Panc1 (cell line): ENCODE data around the gene FABP7. TPM values are rescaled to one million over a fixed set of nuclear protein-coding genes. Genes with fewer than 3 reads are reported as not detected.

Source experiments
- ATAC-seq: fragments of 200-7000 bp; cut with Tn5 transposase; 2 replicates; pipeline ENCODE4 v1.9.1; 2020; ENCODE audit warnings: mild to moderate bottlenecking, moderate library complexity
- BruUV-seq: library from RNA; stranded (reverse); fragments of 400-500 nt; replicated peaks from 2 replicates; lab custom pipeline; 2021; lab: Mats Ljungman, UMichigan
- CTCF ChIA-PET: fragments of 300-600 bp; sonication (Branson Sonifier 250); formaldehyde crosslinking; loops from one replicate; lab custom pipeline; 2022; ENCODE audit warnings: antibody characterized with exemption; lab: Charles Lee
- POLR2A ChIA-PET: fragments of 300-600 bp; sonication (Branson Sonifier 250); formaldehyde crosslinking; loops from one replicate; lab custom pipeline; 2022; ENCODE audit warnings: antibody characterized with exemption; lab: Charles Lee
- DNase-seq: peaks from one replicate; pipeline ENCODE4 v3.0.0-alpha.2; 2010; ENCODE audit warnings: low read depth, low spot score
- H3K27ac ChIP-seq: 2 replicates; pipeline ENCODE4 v1.5.1; 2011; ENCODE audit warnings: mild to moderate bottlenecking, low read length, inconsistent platforms
- H3K27me3 ChIP-seq: fragments of 200-500 bp; sonication (Bioruptor generic); 2 replicates; pipeline ENCODE4 v1.6.0; 2014; ENCODE audit warnings: low read length, inconsistent platforms; ENCODE audit not compliant: control insufficient read depth, insufficient read depth
- H3K36me3 ChIP-seq: fragments of 200-500 bp; sonication (Bioruptor generic); 2 replicates; pipeline ENCODE4 v1.5.1; 2014; ENCODE audit warnings: inconsistent platforms, mild to moderate bottlenecking, low read length, moderate library complexity; ENCODE audit not compliant: control insufficient read depth, insufficient read depth
- H3K4me1 ChIP-seq: 2 replicates; pipeline ENCODE4 v1.5.1; 2011; ENCODE audit warnings: inconsistent platforms, mild to moderate bottlenecking, low read length, moderate library complexity; ENCODE audit not compliant: control insufficient read depth, insufficient read depth
- H3K4me3 ChIP-seq, 2 experiments: 2 replicates each; pipeline ENCODE4 v1.5.1; 2011 to 2012; ENCODE audit warnings: low read depth in 2 of 2, low read length in 2 of 2, mild to moderate bottlenecking in 2 of 2, inconsistent platforms in 1 of 2, moderate library complexity in 1 of 2
- H3K9me3 ChIP-seq: fragments of 200-500 bp; sonication (Bioruptor generic); 2 replicates; pipeline ENCODE4 v1.5.1; 2014; ENCODE audit warnings: low read depth, mild to moderate bottlenecking, inconsistent platforms, low read length, moderate library complexity; ENCODE audit not compliant: control insufficient read depth, insufficient read depth
- POLR2AphosphoS5 ChIP-seq: IDR thresholded peaks from 2 replicates; pipeline ENCODE4 v1.6.1; 2012; ENCODE audit warnings: mild to moderate bottlenecking, low read depth, low read length, moderate library complexity
- SIN3A ChIP-seq: IDR thresholded peaks from 2 replicates; pipeline ENCODE4 v1.6.1; 2012; ENCODE audit warnings: low read depth, mild to moderate bottlenecking, low read length, moderate library complexity, borderline replicate concordance; ENCODE audit not compliant: insufficient read depth
- TCF7L2 ChIP-seq: IDR thresholded peaks from 2 replicates; pipeline ENCODE4 v1.6.1; 2011; ENCODE audit warnings: mild to moderate bottlenecking, low read depth, low read length, inconsistent platforms
- in situ Hi-C: cut with HindIII; loops from 2 replicates; pipeline ENCODE4 v1.10.0; 2016; ENCODE audit warnings: low sequenced_read_pairs, low pct_unique_long_range_greater_than_20kb
- intact Hi-C: fragments of 100-400 bp; cut with micrococcal nuclease; formaldehyde crosslinking; loops from one replicate; pipeline ENCODE4 v1.10.0; 2022; ENCODE audit not compliant: unreplicated experiment
- total RNA-seq: library from RNA; stranded (reverse); gene quantifications from one replicate; pipeline ENCODE4 v1.2.1, GENCODE V29; 2021; ENCODE audit not compliant: unreplicated experiment
- TF ChIP-seq, protein P1 (sequence below): fragments of 450-650 bp; IDR thresholded peaks from 2 replicates; pipeline ENCODE4 v1.5.1; 2017; ENCODE audit warnings: mild to moderate bottlenecking
- TF ChIP-seq, protein P2 (sequence below), 2 experiments: IDR thresholded peaks; 2 replicates each; pipeline ENCODE4 v1.6.1; 2011 to 2012; ENCODE audit warnings: low read depth in 2 of 2, control low read depth in 1 of 2, low read length in 1 of 2, mild to moderate bottlenecking in 1 of 2, moderate library complexity in 1 of 2; ENCODE audit not compliant: insufficient read depth in 1 of 2

Gene FABP7
- total RNA-seq, 1 experiment from 2014 or later = not detected

DNA sequence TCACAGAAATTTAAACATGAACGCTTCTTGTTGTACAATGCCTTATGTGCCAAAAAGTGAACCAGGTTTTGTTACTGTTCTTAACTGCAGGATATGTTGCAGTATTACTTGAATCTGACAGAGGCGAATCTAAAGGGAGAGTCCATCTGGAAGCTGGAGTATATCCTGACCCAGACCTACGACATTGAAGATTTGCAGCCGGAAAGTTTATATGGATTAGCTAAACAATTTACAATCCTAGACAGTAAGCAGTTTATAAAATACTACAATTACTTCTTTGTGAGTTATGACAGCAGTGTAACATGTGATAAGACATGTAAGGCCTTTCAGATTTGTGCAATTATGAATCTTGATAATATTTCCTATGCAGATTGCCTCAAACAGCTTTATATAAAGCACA is 29.5 kb downstream of the FABP7 start:
- no peaks in the 10 kb centered on the region for H3K36me3 ChIP-seq
- CTCF ChIA-PET = no interaction called here
- no peak overlapping the region for H3K27ac ChIP-seq
- in situ Hi-C loops = no loop called here
- POLR2A ChIA-PET = no interaction called here
- no peak for DNase-seq
- no peaks in the 10 kb centered on the region for H3K4me1 ChIP-seq
- no TSS peak for BruUV-seq
- no peaks in the 10 kb centered on the region for H3K27me3 ChIP-seq
- ATAC-seq = no peak
- intact Hi-C loops = no loop called here
- no peaks in the 10 kb centered on the region for H3K9me3 ChIP-seq
- TF ChIP-seq TCF7L2 = no peak
- no peak for TF ChIP-seq POLR2AphosphoS5
- TF ChIP-seq, protein P1, sequence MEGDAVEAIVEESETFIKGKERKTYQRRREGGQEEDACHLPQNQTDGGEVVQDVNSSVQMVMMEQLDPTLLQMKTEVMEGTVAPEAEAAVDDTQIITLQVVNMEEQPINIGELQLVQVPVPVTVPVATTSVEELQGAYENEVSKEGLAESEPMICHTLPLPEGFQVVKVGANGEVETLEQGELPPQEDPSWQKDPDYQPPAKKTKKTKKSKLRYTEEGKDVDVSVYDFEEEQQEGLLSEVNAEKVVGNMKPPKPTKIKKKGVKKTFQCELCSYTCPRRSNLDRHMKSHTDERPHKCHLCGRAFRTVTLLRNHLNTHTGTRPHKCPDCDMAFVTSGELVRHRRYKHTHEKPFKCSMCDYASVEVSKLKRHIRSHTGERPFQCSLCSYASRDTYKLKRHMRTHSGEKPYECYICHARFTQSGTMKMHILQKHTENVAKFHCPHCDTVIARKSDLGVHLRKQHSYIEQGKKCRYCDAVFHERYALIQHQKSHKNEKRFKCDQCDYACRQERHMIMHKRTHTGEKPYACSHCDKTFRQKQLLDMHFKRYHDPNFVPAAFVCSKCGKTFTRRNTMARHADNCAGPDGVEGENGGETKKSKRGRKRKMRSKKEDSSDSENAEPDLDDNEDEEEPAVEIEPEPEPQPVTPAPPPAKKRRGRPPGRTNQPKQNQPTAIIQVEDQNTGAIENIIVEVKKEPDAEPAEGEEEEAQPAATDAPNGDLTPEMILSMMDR = no peak
- TF ChIP-seq, protein P2, sequence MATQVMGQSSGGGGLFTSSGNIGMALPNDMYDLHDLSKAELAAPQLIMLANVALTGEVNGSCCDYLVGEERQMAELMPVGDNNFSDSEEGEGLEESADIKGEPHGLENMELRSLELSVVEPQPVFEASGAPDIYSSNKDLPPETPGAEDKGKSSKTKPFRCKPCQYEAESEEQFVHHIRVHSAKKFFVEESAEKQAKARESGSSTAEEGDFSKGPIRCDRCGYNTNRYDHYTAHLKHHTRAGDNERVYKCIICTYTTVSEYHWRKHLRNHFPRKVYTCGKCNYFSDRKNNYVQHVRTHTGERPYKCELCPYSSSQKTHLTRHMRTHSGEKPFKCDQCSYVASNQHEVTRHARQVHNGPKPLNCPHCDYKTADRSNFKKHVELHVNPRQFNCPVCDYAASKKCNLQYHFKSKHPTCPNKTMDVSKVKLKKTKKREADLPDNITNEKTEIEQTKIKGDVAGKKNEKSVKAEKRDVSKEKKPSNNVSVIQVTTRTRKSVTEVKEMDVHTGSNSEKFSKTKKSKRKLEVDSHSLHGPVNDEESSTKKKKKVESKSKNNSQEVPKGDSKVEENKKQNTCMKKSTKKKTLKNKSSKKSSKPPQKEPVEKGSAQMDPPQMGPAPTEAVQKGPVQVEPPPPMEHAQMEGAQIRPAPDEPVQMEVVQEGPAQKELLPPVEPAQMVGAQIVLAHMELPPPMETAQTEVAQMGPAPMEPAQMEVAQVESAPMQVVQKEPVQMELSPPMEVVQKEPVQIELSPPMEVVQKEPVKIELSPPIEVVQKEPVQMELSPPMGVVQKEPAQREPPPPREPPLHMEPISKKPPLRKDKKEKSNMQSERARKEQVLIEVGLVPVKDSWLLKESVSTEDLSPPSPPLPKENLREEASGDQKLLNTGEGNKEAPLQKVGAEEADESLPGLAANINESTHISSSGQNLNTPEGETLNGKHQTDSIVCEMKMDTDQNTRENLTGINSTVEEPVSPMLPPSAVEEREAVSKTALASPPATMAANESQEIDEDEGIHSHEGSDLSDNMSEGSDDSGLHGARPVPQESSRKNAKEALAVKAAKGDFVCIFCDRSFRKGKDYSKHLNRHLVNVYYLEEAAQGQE (IDR thresholded peaks at IDR 0.05; ENCODE audit: insufficient read depth in 1 of 2, low read depth in 2 of 2, low read length in 1 of 2) = no peak
- TF ChIP-seq SIN3A = no peak
- no peak overlapping the region for H3K4me3 ChIP-seq

DNA sequence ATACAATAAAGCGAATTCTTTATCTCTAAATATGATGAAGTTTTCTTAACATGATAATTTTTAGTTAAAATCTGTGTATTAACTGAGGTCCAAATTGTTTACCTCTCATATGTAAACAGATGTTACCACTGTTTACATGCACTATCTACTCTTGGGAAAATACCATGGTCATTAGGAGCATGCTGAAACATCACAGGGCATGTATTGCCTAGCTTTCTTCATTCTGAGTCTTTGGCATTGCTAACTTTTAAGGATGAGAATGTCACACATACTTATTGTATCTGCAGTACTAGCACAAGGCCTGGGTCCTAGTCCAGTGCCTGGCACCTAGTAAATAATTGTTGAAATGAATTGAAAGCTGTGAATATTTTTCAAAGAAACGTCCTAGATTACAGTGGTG is 30.2 kb downstream of the FABP7 start:
- no peak overlapping the region for H3K4me3 ChIP-seq
- H3K27me3 ChIP-seq = no peaks in the 10 kb centered on the region
- POLR2A ChIA-PET = no interaction called here
- H3K4me1 ChIP-seq = no peaks in the 10 kb centered on the region
- TF ChIP-seq, protein P2 (IDR thresholded peaks at IDR 0.05; ENCODE audit: insufficient read depth in 1 of 2, low read depth in 2 of 2, low read length in 1 of 2) = no peak
- TF ChIP-seq, protein P1 = no peak
- TF ChIP-seq POLR2AphosphoS5 (no peak), TCF7L2 (no peak), SIN3A (no peak)
- CTCF ChIA-PET = interaction anchor here (0.5 kb wide), 1 partner anchor 54 kb away, joined by 6 read pairs; no protein-coding TSS in a partner anchor
- ATAC-seq (no peak), DNase-seq (no peak)
- no peaks in the 10 kb centered on the region for H3K36me3 ChIP-seq
- no TSS peak for BruUV-seq
- no peak overlapping the region for H3K27ac ChIP-seq
- no peaks in the 10 kb centered on the region for H3K9me3 ChIP-seq
- intact Hi-C loops = no loop called here
- in situ Hi-C loops = no loop called here
